ENCODE measurements around the gene CAPNS1. TPM values are rescaled to one million over a fixed set of nuclear protein-coding genes. Genes with fewer than 3 reads are reported as not detected.

Gene CAPNS1
- total RNA-seq, 1 donor from 2014 or later, result 383 TPM

Other genes with a start within 250 kb of the CAPNS1 start
- 1.4 and 2.8 TPM in 2 replicates for gene NFKBID, start 239.5 kb upstream of the CAPNS1 start, total RNA-seq
- 0.38 and 0.39 TPM in 2 replicates for gene HCST, start 237.5 kb upstream of the CAPNS1 start, total RNA-seq
- not detected in 2 replicates for gene TYROBP, start 231.8 kb upstream of the CAPNS1 start, total RNA-seq
- 0.77 and 2.9 TPM in 2 replicates for gene LRFN3, start 203.7 kb upstream of the CAPNS1 start, total RNA-seq
- 7.2 and 14.0 TPM in 2 replicates for gene SDHAF1, start 144.9 kb upstream of the CAPNS1 start, total RNA-seq
- under 0.01 TPM in 1 of 2 replicates, not detected in the other for gene SYNE4, start 131.3 kb upstream of the CAPNS1 start, total RNA-seq
- gene ALKBH6, start 125.9 kb upstream of the CAPNS1 start, total RNA-seq, result 5.5 and 8.7 TPM in 2 replicates
- 1.3 and 6.1 TPM in 2 replicates for gene CLIP3, start 107.2 kb upstream of the CAPNS1 start, total RNA-seq
- 0.77 and 1.1 TPM in 2 replicates for gene THAP8, start 85.8 kb upstream of the CAPNS1 start, total RNA-seq
- gene WDR62, start 85.2 kb upstream of the CAPNS1 start, total RNA-seq, result 1.8 and 2.7 TPM in 2 replicates
- not detected in 2 replicates for gene OVOL3, start 28.9 kb upstream of the CAPNS1 start, total RNA-seq
- gene POLR2I, start 25.2 kb upstream of the CAPNS1 start, total RNA-seq, result 108 and 117 TPM in 2 replicates
- 163 and 164 TPM in 2 replicates for gene TBCB, start 24.6 kb upstream of the CAPNS1 start, total RNA-seq
- gene COX7A1, start 12.4 kb downstream of the CAPNS1 start, total RNA-seq, result 32.7 and 77.4 TPM in 2 replicates
- 2.2 and 3.3 TPM in 2 replicates for gene ZNF565, start 74.6 kb downstream of the CAPNS1 start, total RNA-seq
- 49.2 and 60.7 TPM in 2 replicates for gene ZNF146, start 75.0 kb downstream of the CAPNS1 start, total RNA-seq
- 2.8 and 3.4 TPM in 2 replicates for gene ZFP14, start 239.1 kb downstream of the CAPNS1 start, total RNA-seq

Measured in dermis microvascular lymphatic vessel endothelial cell (primary cell).